ENCODE data around the gene DMTF1.

DNA sequence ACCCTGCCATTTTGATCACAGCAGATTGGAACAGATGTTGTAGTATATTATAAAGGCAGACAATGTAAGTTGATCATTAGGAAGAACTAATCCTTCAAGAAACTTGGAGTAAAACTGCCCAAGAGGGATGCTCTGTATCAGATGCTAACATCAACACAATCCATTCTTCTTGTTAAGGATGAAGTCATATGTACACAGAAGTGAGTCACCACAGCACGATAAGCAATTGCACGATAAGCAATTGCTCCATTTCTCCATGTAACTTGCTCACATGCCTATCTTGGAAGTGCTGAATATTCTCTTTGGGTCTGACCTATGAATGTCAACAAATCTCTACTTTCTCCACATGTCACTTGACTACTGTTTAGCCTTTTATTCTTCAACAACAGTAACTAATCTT lies 41.5 kb upstream of the DMTF1 start:
- TF ChIP-seq, protein P1, sequence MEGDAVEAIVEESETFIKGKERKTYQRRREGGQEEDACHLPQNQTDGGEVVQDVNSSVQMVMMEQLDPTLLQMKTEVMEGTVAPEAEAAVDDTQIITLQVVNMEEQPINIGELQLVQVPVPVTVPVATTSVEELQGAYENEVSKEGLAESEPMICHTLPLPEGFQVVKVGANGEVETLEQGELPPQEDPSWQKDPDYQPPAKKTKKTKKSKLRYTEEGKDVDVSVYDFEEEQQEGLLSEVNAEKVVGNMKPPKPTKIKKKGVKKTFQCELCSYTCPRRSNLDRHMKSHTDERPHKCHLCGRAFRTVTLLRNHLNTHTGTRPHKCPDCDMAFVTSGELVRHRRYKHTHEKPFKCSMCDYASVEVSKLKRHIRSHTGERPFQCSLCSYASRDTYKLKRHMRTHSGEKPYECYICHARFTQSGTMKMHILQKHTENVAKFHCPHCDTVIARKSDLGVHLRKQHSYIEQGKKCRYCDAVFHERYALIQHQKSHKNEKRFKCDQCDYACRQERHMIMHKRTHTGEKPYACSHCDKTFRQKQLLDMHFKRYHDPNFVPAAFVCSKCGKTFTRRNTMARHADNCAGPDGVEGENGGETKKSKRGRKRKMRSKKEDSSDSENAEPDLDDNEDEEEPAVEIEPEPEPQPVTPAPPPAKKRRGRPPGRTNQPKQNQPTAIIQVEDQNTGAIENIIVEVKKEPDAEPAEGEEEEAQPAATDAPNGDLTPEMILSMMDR (IDR thresholded peaks at IDR 0.05 in 8 of 11, conservative IDR thresholded peaks at IDR 0.05 in 3 of 11): no peak
- TF ChIP-seq POLR2A (IDR thresholded peaks at IDR 0.05): no peak
- TF ChIP-seq POLR2AphosphoS5 (IDR thresholded peaks at IDR 0.05): no peak
